Activated CD4-positive, CD25-positive, alpha-beta regulatory T cell treated with anti-CD3 and anti-CD28 coated beads, Interleukin-2, amount 50 U/mL, for 16 hours (primary cell): ENCODE measurements around the gene RAD51B.
A peak's percentile ranks its signal among the peaks of the same experiment; 100 is the strongest.

Experiments
- DNase-seq: peaks from one replicate; pipeline ENCODE4 v3.0.0-alpha.2; 2020; ENCODE audit warnings: low read depth, low spot score

The RAD51B gene

GRCh38 chr14:68681256-68682011, 861.9 kb downstream of the RAD51B start:
- DNase-seq: no peak

- no peak for DNase-seq
Measured at GRCh38 chr14:68682166-68683103, 862.9 kb downstream of the RAD51B start.

GRCh38 chr14:68683326-68683725, 863.7 kb downstream of the RAD51B start:
- no peak for DNase-seq

- DNase-seq: no peak
Measured at GRCh38 chr14:68684466-68685418, 865.2 kb downstream of the RAD51B start.

DNA sequence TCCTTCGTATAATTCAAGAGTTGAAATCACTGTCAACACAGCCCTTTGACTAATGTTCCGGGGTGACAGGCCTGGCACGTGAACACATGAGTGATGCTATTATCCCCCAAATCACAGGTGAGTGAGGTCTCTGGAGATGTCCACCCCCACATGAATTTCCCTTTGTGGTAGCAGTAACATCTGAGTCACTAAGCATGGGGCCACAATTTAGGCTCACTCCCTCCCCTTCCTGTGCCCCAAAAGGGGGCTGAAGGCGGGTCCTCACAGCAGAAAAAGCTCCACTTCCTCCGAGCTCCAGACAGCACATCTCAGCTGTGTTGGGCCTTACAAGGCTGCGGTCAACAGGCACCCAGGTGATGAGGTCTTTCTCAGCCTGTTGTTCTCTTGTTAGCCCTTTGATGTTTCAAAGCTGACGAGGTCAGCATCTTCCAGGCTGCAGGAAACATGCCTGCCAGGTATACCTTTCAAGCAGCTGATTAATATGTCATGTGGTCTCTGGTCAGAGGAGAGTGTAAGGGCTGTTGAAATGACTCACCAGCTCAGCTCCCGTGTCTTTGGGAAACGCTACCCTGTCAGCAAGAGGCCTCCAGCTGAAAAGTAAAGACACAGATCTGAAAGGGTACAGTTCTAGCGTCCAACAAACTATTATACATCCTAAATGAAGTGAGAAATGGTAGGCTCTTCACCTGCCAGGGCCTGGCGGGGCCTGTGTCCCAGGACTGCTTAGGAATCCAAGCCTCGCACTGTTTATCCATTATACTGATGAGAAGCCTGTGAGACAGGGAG, 866.0 kb downstream of the RAD51B start:
- peak; percentile 60 for DNase-seq

DNA sequence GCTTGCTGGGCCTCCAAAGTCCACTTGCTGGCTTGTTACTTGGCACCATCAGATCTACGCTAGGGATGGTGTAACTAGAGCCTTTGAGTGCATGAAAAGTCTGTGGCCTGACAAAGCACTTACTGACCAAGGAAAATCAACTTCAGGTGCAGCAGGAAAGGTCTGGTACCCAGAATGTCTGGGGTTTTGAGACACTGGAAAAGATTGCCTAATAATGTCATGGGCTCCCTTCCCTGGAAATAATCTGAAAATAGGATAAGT, 866.6 kb downstream of the RAD51B start:
- DNase-seq: no peak

DNA sequence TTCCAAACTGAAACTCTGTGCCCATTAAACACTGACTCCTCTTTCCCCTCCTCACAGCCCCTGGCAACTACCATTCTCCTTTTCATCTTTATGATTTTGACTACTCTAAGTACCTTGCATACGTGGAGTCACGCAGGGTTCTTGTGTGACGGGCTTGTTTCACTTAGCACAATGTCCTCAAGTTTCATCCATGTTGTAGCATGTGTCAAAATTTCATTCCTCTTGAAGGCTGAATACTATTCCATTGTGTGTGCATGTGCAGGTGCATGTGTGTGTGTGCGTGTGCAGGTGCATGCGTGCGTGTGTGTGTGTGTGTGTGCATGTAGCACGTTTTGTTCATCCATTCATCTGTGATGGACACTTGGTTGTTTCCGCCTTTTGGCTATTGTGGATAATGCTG, 867.1 kb downstream of the RAD51B start:
- DNase-seq: no peak

GRCh38 chr14:68687746-68688145, 868.2 kb downstream of the RAD51B start:
- DNase-seq: no peak

DNA sequence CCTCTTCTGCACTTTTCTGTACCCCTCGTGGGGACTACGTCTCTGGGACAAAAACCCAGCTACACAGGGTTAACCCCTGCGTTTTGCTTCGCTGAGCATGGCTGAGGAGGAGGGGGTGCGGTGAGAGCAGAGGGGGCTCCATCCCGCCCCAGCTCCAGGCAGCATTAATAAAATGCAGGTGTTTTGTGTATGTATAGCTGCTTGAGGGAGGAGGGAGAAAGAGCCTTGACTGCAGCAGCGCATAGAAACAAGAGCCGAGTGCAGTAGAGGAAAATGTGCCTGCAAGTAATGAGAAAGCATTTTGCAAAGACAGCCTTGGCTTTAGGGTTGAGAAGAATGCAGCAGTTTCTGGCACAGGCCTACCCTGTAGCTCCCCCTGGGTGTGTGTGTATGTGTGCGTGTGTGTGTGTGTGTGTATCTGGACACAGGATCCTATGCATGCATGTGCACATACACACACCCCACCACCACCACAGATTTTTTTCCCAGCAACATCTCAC, 869.3 kb downstream of the RAD51B start:
- no peak for DNase-seq

- DNase-seq: no peak
Measured at GRCh38 chr14:68689511-68689910, 869.9 kb downstream of the RAD51B start.

DNA sequence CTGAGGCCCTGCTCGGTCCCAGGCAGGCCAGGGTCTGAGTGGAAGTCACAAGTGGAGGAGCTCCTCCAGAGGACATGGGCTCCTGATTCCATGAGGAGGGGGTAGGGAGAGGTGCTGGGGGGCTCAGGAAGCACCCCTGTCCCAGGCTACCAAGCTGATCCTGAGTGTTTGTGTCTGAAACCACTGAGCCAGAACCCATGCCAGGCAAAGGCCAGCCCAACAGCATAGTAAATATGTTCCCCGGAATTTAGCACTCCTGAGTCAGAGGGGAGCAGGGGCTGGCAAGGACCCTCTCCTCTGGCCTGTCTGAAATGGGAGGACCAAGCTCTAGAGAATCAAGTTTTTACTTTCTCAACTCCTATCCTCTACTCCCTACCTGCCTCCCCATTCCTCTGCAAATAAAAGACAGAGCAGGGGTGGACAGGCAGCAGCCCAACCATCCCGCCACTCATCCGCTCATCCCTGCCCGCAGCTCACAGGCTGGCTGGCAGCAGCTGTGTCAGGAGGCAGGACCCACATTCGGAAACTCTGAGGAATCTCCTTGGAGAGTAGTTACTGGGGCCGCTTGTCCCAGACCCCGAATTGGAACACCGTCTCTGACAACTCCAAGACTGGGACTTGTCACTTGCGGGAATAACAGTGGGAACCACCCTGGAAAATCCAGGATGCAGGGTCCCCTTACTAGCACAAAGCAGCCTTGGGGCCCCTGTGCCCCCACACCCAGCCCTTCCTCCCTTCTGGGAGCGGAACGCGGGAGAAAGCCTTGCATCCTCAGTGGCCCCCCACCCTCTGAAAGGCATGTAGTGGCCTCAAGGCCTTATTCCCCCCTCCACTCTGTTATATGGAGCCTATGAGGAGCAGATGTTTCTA, 870.7 kb downstream of the RAD51B start:
- no peak for DNase-seq

- no peak for DNase-seq
Measured at GRCh38 chr14:68691031-68691791, 871.6 kb downstream of the RAD51B start.

- DNase-seq: no peak
Measured at GRCh38 chr14:68691792-68692118, 872.2 kb downstream of the RAD51B start.

DNA sequence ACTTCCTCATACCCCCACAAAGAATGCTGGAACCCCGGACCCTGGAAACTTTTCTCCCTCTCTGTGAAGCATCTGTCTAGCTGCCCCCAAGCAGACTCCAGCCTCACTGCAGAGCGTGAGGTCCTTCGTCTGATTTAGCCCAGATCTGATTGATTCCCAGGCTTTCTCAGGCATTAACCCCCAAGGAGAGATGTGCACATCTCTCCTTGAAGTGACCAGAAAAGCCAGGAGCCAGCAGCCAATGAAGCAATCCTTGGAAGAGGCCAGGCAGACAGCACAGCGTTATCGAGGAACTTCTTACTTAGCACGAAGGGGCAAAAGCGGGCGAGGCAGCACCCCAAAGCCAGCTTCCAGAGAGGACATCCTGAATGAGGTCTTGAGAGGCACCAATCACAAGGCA, 872.6 kb downstream of the RAD51B start:
- no peak for DNase-seq

- no peak for DNase-seq
Measured at GRCh38 chr14:68692916-68693771, 873.6 kb downstream of the RAD51B start.

DNA sequence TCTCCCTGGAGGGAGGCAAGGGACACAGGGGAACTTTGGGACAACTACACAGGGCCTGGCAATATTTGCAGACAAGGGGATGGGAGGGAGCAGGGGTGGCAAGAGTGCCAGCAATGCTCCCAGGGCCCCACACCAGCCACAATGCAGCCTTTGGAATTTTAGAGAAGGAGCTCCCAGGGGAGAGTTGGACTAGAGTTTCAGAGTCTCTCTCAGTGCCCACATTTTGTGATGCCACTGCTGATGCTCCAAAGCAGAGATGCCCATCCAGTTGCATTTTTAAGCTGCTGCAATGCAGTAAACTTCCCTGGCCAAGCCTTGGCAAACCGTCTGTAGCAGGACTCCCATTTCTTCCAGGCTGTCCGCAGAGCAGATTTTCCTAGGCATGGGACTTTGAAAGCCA, 874.3 kb downstream of the RAD51B start:
- DNase-seq: no peak

DNA sequence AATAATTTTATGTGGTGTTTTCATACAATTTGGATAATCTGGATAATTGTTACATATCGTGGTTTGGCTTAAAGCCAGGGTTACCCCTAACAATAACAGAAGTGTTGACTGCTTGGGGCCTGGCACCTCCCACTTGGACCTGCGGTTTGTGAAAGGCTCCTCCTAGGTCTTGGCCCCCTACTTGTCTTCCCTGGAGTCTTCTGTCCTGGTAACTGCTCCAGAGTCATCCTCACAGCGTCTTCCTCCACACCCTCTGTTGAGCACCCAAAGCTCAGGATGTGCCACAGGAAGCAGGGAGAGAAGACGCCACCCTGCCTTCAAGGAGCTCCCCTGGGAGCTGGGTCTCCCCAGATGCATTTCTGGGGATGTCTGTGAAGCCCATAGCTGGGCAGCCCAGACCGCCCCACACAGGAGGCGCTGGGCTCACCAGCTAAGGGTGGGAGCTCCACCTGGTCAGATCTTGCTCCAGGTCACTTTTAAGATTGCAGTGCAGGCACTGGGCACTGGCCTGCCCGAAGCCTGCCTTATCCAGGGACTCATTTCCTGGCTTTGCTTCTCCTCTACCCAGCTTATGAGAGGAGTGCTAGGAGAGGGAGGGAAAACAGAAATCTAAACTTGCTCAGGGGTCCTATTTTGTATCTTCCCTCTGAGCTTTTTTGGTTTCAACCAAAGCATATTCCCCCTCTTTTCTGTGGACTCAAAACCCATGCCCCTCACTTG, 875.1 kb downstream of the RAD51B start:
- no peak for DNase-seq

DNA sequence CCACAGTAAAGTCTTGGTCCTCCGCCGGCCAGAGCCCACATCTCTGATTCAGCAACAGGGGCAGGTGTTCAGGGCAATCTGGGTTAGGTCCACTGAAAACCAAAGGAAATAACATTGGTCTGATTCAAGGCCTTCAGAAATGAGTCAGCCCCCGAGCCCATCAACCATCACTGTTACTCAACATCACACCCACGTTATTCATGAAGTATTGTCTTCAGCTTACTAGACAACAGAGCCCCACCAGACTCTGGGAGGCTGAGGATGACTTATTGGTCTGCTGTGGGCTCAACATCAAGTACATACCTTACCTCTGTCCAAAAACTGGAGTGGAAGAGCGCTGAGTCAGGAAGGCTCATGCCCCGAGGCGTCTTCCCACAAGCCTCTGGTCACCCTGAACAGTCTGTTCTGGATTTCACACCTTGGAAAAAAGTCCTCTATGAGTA, 875.8 kb downstream of the RAD51B start:
- no peak for DNase-seq
